ENCODE measurements around the gene LZTFL1.

Gene LZTFL1

GRCh38 chr3:45878124-45878523, 36.2 kb upstream of the LZTFL1 start:
- Histone ChIP-seq H3K27me3 (ENCODE audit: control insufficient read depth, low read length) (peaks cover 11% of the 10 kb centered on the region), H3K27ac (ENCODE audit: low read depth, low read length) (no peak overlapping the region), H3K9me2 (replicated peaks; ENCODE audit: control insufficient read depth, low read length) (no peaks in the 10 kb centered on the region), H3K9me3 (ENCODE audit: control insufficient read depth, insufficient read depth, low read length) (no peaks in the 10 kb centered on the region), H3K79me2 (ENCODE audit: control insufficient read depth, low read length) (no peaks in the 10 kb centered on the region), H3K4me1 (ENCODE audit: control insufficient read depth, low read length) (no peaks in the 10 kb centered on the region), H3K4me3 (ENCODE audit: low read length) (no peak overlapping the region), H3F3A (ENCODE audit: control insufficient read depth, insufficient read depth) (no peaks in the 10 kb centered on the region), H3K4me2 (ENCODE audit: low read length) (no peak overlapping the region), H3K36me3 (ENCODE audit: control insufficient read depth, low read length) (no peaks in the 10 kb centered on the region), H4K20me1 (ENCODE audit: control insufficient read depth, insufficient read depth, low read depth, low read length) (no peaks in the 10 kb centered on the region)
- no peak for TF ChIP-seq EZH2phosphoT487 (IDR thresholded peaks at IDR 0.05; ENCODE audit: borderline replicate concordance, low read length)
- no peak for TF ChIP-seq CTCF (IDR thresholded peaks at IDR 0.05; ENCODE audit: low read depth, low read length, poor library complexity, severe bottlenecking)

DNA sequence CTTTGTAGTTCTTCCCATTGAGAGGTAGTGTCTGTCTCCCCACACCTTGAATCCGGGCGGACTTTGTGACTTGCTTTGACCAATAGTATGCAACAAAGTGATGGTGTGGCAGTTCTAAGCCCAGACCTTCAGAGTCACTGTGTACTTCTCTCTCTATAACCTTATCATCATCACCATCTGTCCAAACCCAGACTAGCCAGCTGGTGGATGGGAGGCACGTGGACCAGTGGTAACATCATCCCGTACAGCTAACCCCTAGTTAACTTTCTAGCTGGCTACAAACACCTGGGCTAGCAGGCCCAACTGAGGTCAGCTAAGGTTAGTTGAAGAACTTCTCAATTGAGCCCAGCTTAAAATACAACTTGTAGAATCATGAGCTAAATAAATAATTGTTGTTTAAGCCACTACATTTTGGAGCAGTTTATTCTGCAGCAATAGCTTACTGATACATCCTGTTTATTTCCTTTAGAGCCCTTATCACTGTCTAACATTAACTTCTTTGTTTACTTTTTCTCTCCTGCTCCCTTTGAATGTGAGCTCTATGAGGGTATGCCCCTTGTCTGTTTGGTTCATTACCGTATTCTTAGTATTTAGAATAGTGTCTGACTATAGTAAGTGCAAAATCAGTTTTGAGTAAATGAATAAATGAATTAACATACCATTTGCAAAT, 32.9 kb upstream of the LZTFL1 start:
- Histone ChIP-seq H3K9me3 (ENCODE audit: control insufficient read depth, insufficient read depth, low read length) (no peaks in the 10 kb centered on the region), H3K36me3 (ENCODE audit: control insufficient read depth, low read length) (no peaks in the 10 kb centered on the region), H3K27ac (ENCODE audit: low read depth, low read length) (no peak overlapping the region), H3K4me3 (ENCODE audit: low read length) (no peak overlapping the region), H3F3A (ENCODE audit: control insufficient read depth, insufficient read depth) (no peaks in the 10 kb centered on the region), H3K9me2 (replicated peaks; ENCODE audit: control insufficient read depth, low read length) (no peaks in the 10 kb centered on the region), H3K79me2 (ENCODE audit: control insufficient read depth, low read length) (no peaks in the 10 kb centered on the region), H3K27me3 (ENCODE audit: control insufficient read depth, low read length) (peaks cover 11% of the 10 kb centered on the region), H4K20me1 (ENCODE audit: control insufficient read depth, insufficient read depth, low read depth, low read length) (no peaks in the 10 kb centered on the region), H3K4me2 (ENCODE audit: low read length) (no peak overlapping the region), H3K4me1 (ENCODE audit: control insufficient read depth, low read length) (no peaks in the 10 kb centered on the region)
- TF ChIP-seq CTCF (IDR thresholded peaks at IDR 0.05; ENCODE audit: low read depth, low read length, poor library complexity, severe bottlenecking) (no peak), EZH2phosphoT487 (IDR thresholded peaks at IDR 0.05; ENCODE audit: borderline replicate concordance, low read length) (no peak)

DNA sequence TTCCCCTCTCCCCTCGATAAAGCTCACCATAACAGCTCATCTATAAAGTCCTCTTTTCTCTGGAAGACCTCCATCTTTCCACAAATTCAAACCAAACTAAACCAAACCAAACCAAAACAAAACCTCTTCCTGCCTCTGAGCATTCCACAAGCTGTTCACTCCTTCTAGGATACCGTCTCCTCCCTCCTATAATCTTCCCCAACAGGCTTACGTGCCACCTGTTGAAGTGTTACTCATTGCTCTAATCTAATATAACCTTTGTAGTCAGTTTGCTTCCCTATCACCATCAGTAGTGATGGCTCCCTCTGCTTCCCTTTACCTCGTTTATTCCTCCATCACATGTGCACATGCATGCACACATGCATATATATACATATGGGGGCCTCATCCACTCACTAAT, 31.7 kb upstream of the LZTFL1 start:
- H3F3A ChIP-seq (ENCODE audit: control insufficient read depth, insufficient read depth), result no peaks in the 10 kb centered on the region

More for the DNA sequence above, 31.7 kb upstream of the LZTFL1 start:
- TF ChIP-seq EZH2phosphoT487 (IDR thresholded peaks at IDR 0.05; ENCODE audit: borderline replicate concordance, low read length) (no peak), CTCF (IDR thresholded peaks at IDR 0.05; ENCODE audit: low read depth, low read length, poor library complexity, severe bottlenecking) (no peak)
- Histone ChIP-seq H3K36me3 (ENCODE audit: control insufficient read depth, low read length) (no peaks in the 10 kb centered on the region), H3K27me3 (ENCODE audit: control insufficient read depth, low read length) (peaks cover 12% of the 10 kb centered on the region), H3K4me2 (ENCODE audit: low read length) (no peak overlapping the region), H3K79me2 (ENCODE audit: control insufficient read depth, low read length) (no peaks in the 10 kb centered on the region), H3K27ac (ENCODE audit: low read depth, low read length) (no peak overlapping the region), H4K20me1 (ENCODE audit: control insufficient read depth, insufficient read depth, low read depth, low read length) (no peaks in the 10 kb centered on the region), H3K9me3 (ENCODE audit: control insufficient read depth, insufficient read depth, low read length) (no peaks in the 10 kb centered on the region), H3K4me3 (ENCODE audit: low read length) (no peak overlapping the region), H3K4me1 (ENCODE audit: control insufficient read depth, low read length) (no peaks in the 10 kb centered on the region), H3K9me2 (replicated peaks; ENCODE audit: control insufficient read depth, low read length) (no peaks in the 10 kb centered on the region)

Measured in DOHH2 (cell line).